ENCODE results near the gene ZNF780A. TPM values are rescaled to one million over a fixed set of nuclear protein-coding genes. Genes with fewer than 3 reads are reported as not detected.

Gene ZNF780A
- 10 to 100 TPM in 5 of 6 donors, 1 to 10 TPM in 1; 7.4 to 17.1 (median 13.6) TPM for total RNA-seq

- Histone ChIP-seq H3K27ac (peak within 1 kb of the TSS; percentile 92 to 96 (median 94)), H3K36me3 (no peaks in the 10 kb centered on the region), H3K4me1 (peaks cover 10 to 18% (median 17%) of the 10 kb centered on the region in 4 donors), H3K9me3 (no peaks in the 10 kb centered on the region), H3K27me3 (no peaks in the 10 kb centered on the region), H3K4me3 (peak within 1 kb of the TSS; percentile 66 to 79 (median 72))
- 0% methylated on average over 17 to 45 of the region's 47 CpGs for WGBS, 2 donors
- DNase-seq: peak; percentile 82 to 92
- peak; percentile 94 to 96 for ATAC-seq (ENCODE audit: low FRiP score in 2 of 2)
- TF ChIP-seq EP300 (IDR thresholded peaks at IDR 0.05) (no peak), POLR2AphosphoS5 (IDR thresholded peaks at IDR 0.05) (peak; percentile 32 to 60), POLR2A (IDR thresholded peaks at IDR 0.05) (peak in 2 of 4 donors; percentile 42 to 66)
Measured at GRCh38 chr19:40090241-40091204, at the start of gene ZNF780A. TSS of gene ZNF780A (minus strand) at chr19:40090943. CDS start at chr19:40084753, 6,190 bp downstream.

GRCh38 chr19:40139533-40140287, 49.0 kb upstream of the ZNF780A start:
- WGBS, 2 donors: 25 to 26% methylated on average over 7 of the region's 7 CpGs
- Histone ChIP-seq H3K9me3 (no peaks in the 10 kb centered on the region), H3K27ac (no peak overlapping the region), H3K27me3 (no peaks in the 10 kb centered on the region), H3K4me3 (no peak overlapping the region), H3K36me3 (no peaks in the 10 kb centered on the region), H3K4me1 (peaks cover 0 to 4% (median 0%) of the 10 kb centered on the region in 4 donors)
- DNase-seq (no peak), ATAC-seq (ENCODE audit: low FRiP score in 2 of 2) (peak; percentile 30 to 65)
- TF ChIP-seq EP300 (IDR thresholded peaks at IDR 0.05) (no peak), POLR2AphosphoS5 (IDR thresholded peaks at IDR 0.05) (no peak), CTCF (IDR thresholded peaks at IDR 0.05) (peak; percentile 38 to 83 (median 60)), POLR2A (IDR thresholded peaks at IDR 0.05) (no peak)

GRCh38 chr19:40136818-40137217, 46.1 kb upstream of the ZNF780A start:
- ATAC-seq (ENCODE audit: low FRiP score in 2 of 2) (no peak), DNase-seq (no peak)
- Histone ChIP-seq H3K27ac (no peak overlapping the region), H3K36me3 (no peaks in the 10 kb centered on the region), H3K4me3 (no peak overlapping the region), H3K9me3 (no peaks in the 10 kb centered on the region), H3K27me3 (no peaks in the 10 kb centered on the region), H3K4me1 (peaks cover 0 to 4% (median 0%) of the 10 kb centered on the region in 4 donors)
- no peak for TF ChIP-seq CTCF (IDR thresholded peaks at IDR 0.05)
- 78 to 86% methylated on average over 5 of the region's 5 CpGs for WGBS, 2 donors

GRCh38 chr19:40134866-40135265, 44.1 kb upstream of the ZNF780A start:
- H3K4me1 ChIP-seq: no peaks in the 10 kb centered on the region
- no peak for ATAC-seq (ENCODE audit: low FRiP score in 2 of 2)
- H3K27ac ChIP-seq: no peak overlapping the region
- no peaks in the 10 kb centered on the region for H3K36me3 ChIP-seq
- no peak overlapping the region for H3K4me3 ChIP-seq
- no peaks in the 10 kb centered on the region for H3K27me3 ChIP-seq
- no peak for DNase-seq
- H3K9me3 ChIP-seq: no peaks in the 10 kb centered on the region
- TF ChIP-seq POLR2A (IDR thresholded peaks at IDR 0.05): no peak
- no peak for TF ChIP-seq EP300 (IDR thresholded peaks at IDR 0.05)
- no peak for TF ChIP-seq POLR2AphosphoS5 (IDR thresholded peaks at IDR 0.05)
- TF ChIP-seq CTCF (IDR thresholded peaks at IDR 0.05): no peak

GRCh38 chr19:40133491-40133890, 42.7 kb upstream of the ZNF780A start:
- WGBS, 2 donors: 75 to 90% methylated on average over 1 of the region's 1 CpG
- H3K4me3 ChIP-seq: no peak overlapping the region
- H3K27me3 ChIP-seq: no peaks in the 10 kb centered on the region
- H3K36me3 ChIP-seq: no peaks in the 10 kb centered on the region
- no peaks in the 10 kb centered on the region for H3K4me1 ChIP-seq
- no peaks in the 10 kb centered on the region for H3K9me3 ChIP-seq
- TF ChIP-seq CTCF (IDR thresholded peaks at IDR 0.05): no peak
- TF ChIP-seq POLR2A (IDR thresholded peaks at IDR 0.05): no peak
- TF ChIP-seq POLR2AphosphoS5 (IDR thresholded peaks at IDR 0.05): no peak
- no peak for TF ChIP-seq EP300 (IDR thresholded peaks at IDR 0.05)
- DNase-seq (no peak), ATAC-seq (ENCODE audit: low FRiP score in 2 of 2) (no peak)
- no peak overlapping the region for H3K27ac ChIP-seq

Data from upper lobe of left lung (tissue), 6 donors.